PC-3 (cell line): ENCODE results near the gene DLGAP1.

ENCODE experiments used
- CTCF ChIP-seq: fragments of 300-600 bp; sonication (generic); conservative IDR thresholded peaks from 2 replicates; pipeline ENCODE4 v1.5.1; 2017; ENCODE audit warnings: antibody characterized with exemption, low read depth, mild to moderate bottlenecking, low read length
- EZH2 ChIP-seq: fragments of 300-600 bp; sonication (generic); IDR thresholded peaks from one replicate; pipeline ENCODE4 v1.6.1; 2017; ENCODE audit warnings: antibody characterized with exemption, mild to moderate bottlenecking, low read length; ENCODE audit not compliant: unreplicated experiment

GRCh38 chr18:3578621-3579020, 876.5 kb downstream of the DLGAP1 start:
- TF ChIP-seq CTCF = no peak
- TF ChIP-seq EZH2 = no peak
